SK-N-MC (cell line): Measurements from ENCODE around the gene HASPIN.

Experiments
- EZH2 ChIP-seq: fragments of 200-600 bp; sonication (generic); IDR thresholded peaks from one replicate; pipeline ENCODE4 v1.6.1; 2017; ENCODE audit warnings: antibody characterized with exemption
- POLR2AphosphoS5 ChIP-seq: IDR thresholded peaks from 2 replicates; pipeline ENCODE4 v1.6.1; 2012; ENCODE audit warnings: mild to moderate bottlenecking, low read depth, low read length, borderline replicate concordance

GRCh38 chr17:3683054-3683511 lies 40.6 kb upstream of the HASPIN start:
- TF ChIP-seq POLR2AphosphoS5 = no peak
- TF ChIP-seq EZH2 = no peak
